Breast epithelium (tissue), 4 donors: ENCODE results near the gene SHLD2. TPM values are rescaled to one million over a fixed set of nuclear protein-coding genes. Genes with fewer than 3 reads are reported as not detected.
A peak's percentile ranks its signal among the peaks of the same experiment; 100 is the strongest.

Source experiments
- DNase-seq, 2 donors: peaks; one replicate each; pipeline ENCODE4 v3.0.0-alpha.2; 2019; ENCODE audit warnings: low spot score in 2 of 2
- H3K27ac ChIP-seq, 2 donors: fragments of 200-600 bp; sonication (generic) in 1 of 2; one replicate each; pipeline ENCODE4 v1.5.1; 2016 to 2019; ENCODE audit warnings: mild to moderate bottlenecking in 1 of 2
- H3K27me3 ChIP-seq, 2 donors: fragments of 200-600 bp; sonication (generic) in 1 of 2; one replicate each; pipeline versions ENCODE4 v1.5.1 to v1.6.0; 2017 to 2019; ENCODE audit warnings: control low read depth in 1 of 2, mild to moderate bottlenecking in 1 of 2
- H3K36me3 ChIP-seq: fragments of 200-600 bp; one replicate; pipeline ENCODE4 v1.5.1; 2019
- H3K4me1 ChIP-seq, 2 donors: fragments of 200-600 bp; sonication (generic); one replicate each; pipeline ENCODE4 v1.5.1; 2016 to 2019; ENCODE audit warnings: control low read depth in 1 of 2
- H3K4me3 ChIP-seq, 3 donors: fragments of 200-600 bp; sonication (generic); 1 replicate in 2 of 3; 2 replicates in 1 of 3; pipeline ENCODE4 v1.5.1; 2016 to 2019; ENCODE audit warnings: mild to moderate bottlenecking in 3 of 3, moderate library complexity in 2 of 3
- H3K9me3 ChIP-seq, 2 donors: fragments of 200-600 bp; sonication (generic) in 1 of 2; one replicate each; pipeline ENCODE4 v1.5.1; 2016 to 2019; ENCODE audit warnings: control low read depth in 1 of 2
- POLR2A ChIP-seq: fragments of 450-650 bp; IDR thresholded peaks from one replicate; pipeline ENCODE4 v1.6.1; 2016; ENCODE audit warnings: antibody characterized with exemption, mild to moderate bottlenecking, moderate library complexity
- POLR2AphosphoS5 ChIP-seq, 3 donors: sonication (generic); formaldehyde crosslinking; IDR thresholded peaks; one replicate each; pipeline ENCODE4 v1.6.1; 2017; ENCODE audit warnings: antibody characterized with exemption in 3 of 3
- intact Hi-C: fragments of 100-400 bp; cut with DNase I; formaldehyde crosslinking; loops from one replicate; pipeline ENCODE4 v1.15.1; 2023; ENCODE audit warnings: low total_unique reads
- total RNA-seq, 3 donors: library from RNA; depleted of rRNA; stranded (reverse); fragments of >200 nt; gene quantifications; one replicate each; pipeline ENCODE4 v1.1.0, GENCODE V29; 2016
- TF ChIP-seq, protein P1 (sequence below), 3 donors: fragments of 450-650 bp; IDR thresholded peaks; one replicate each; pipeline ENCODE4 v1.5.1; 2016 to 2017; ENCODE audit warnings: antibody characterized with exemption in 3 of 3, mild to moderate bottlenecking in 3 of 3, moderate library complexity in 3 of 3

SHLD2 gene
- total RNA-seq, 3 donors from 2014 or later: 35.1 to 36.7 (median 35.7) TPM

DNA sequence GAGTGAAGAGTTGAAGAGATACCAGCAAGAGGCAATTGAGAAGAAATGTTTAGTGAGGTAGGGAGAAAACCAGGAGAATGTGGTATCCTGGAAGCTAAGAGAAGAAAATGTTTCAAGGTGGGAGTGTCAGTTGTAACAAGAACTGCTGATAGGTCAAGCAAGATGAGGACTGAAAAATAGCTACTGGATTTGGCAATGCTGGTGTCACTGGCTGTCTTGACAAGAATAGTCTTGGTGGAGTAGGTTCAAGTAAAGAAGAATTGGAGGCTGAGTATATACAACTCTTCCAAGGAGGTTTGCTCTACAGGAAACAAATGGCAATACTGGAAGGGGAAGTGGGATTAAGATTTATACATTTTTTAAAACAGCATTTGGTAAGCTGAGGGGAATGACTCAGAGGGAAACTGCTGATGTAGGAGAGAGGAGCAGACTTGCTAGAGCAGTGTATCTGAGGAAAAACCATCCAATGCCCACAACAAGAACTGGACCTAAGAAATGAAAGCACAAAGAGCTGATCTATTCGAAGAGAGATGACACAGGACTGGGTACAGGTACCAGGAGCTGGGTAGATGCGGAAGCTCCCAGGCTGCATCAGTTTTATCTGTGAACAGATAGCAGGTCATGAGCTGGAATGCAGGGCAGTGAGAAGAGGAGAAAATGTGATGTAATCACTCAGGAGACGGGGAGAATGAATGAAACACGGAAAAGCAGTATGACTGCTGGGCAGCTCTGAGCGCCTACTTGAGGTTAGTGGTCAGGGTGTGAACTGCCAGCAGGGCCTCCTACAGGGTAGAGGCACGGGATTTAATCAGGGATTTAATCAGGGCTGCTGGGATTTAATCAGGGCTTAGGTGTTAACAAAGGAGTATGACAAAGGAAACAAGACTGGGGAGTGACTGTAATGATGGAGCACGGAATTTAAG, 40.4 kb upstream of the SHLD2 start:
- H3K9me3 ChIP-seq: no peaks in the 10 kb centered on the region
- DNase-seq: no peak
- intact Hi-C loops: no loop called here
- TF ChIP-seq POLR2A (no peak), POLR2AphosphoS5 (IDR thresholded peaks at IDR 0.05) (no peak)
- TF ChIP-seq, protein P1, sequence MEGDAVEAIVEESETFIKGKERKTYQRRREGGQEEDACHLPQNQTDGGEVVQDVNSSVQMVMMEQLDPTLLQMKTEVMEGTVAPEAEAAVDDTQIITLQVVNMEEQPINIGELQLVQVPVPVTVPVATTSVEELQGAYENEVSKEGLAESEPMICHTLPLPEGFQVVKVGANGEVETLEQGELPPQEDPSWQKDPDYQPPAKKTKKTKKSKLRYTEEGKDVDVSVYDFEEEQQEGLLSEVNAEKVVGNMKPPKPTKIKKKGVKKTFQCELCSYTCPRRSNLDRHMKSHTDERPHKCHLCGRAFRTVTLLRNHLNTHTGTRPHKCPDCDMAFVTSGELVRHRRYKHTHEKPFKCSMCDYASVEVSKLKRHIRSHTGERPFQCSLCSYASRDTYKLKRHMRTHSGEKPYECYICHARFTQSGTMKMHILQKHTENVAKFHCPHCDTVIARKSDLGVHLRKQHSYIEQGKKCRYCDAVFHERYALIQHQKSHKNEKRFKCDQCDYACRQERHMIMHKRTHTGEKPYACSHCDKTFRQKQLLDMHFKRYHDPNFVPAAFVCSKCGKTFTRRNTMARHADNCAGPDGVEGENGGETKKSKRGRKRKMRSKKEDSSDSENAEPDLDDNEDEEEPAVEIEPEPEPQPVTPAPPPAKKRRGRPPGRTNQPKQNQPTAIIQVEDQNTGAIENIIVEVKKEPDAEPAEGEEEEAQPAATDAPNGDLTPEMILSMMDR (IDR thresholded peaks at IDR 0.05): no peak
- H3K36me3 ChIP-seq: no peaks in the 10 kb centered on the region
- no peaks in the 10 kb centered on the region for H3K27me3 ChIP-seq
- peak overlapping the region; percentile 2 to 33 for H3K27ac ChIP-seq
- H3K4me1 ChIP-seq: no peaks in the 10 kb centered on the region
- no peak overlapping the region for H3K4me3 ChIP-seq

DNA sequence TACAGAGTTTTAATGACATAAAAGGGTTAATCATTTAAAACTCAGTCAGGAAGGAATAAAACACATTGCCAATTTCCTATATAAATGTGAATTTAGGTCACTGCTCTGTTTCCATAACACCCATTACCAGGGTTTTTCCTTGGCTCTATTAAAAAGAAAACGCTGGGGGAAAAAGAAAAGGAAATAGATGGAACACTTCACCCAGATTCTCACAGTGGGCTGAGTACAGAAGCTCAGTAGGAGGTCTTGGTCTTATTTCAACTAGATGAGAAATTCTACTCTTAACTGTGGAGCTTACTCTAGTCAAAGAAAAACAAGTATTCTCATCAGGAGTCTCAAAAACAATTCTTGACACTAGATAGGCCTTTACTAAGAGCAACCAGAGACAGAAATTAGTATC, 36.8 kb upstream of the SHLD2 start:
- H3K9me3 ChIP-seq: no peaks in the 10 kb centered on the region
- TF ChIP-seq, protein P1 (IDR thresholded peaks at IDR 0.05): no peak
- TF ChIP-seq POLR2AphosphoS5 (IDR thresholded peaks at IDR 0.05) (no peak), POLR2A (no peak)
- H3K27me3 ChIP-seq: no peaks in the 10 kb centered on the region
- no peaks in the 10 kb centered on the region for H3K4me1 ChIP-seq
- no peak overlapping the region for H3K4me3 ChIP-seq
- H3K27ac ChIP-seq: no peak overlapping the region
- no peak for DNase-seq
- no peaks in the 10 kb centered on the region for H3K36me3 ChIP-seq
- intact Hi-C loops: no loop called here

DNA sequence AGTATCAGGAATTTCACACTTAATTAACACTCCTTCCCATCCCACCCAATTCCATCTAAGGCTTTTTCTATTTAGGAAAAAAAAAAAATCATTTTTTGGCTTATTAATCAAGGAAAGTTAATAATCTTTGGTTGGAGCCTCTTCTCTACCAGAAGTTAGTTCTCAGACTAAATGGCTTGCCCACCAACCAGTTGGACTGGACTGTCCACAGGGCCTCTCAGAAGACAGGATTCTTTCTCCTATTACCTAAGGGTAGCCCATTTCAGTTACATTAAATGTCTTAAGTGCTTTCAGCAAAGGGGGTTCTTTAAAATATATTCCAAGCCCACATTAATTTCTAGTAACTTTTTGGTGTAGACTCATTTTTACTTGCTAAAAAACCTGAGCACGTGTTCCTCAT, 35.6 kb upstream of the SHLD2 start:
- H3K4me3 ChIP-seq: no peak overlapping the region
- intact Hi-C loops: no loop called here
- no peaks in the 10 kb centered on the region for H3K4me1 ChIP-seq
- H3K27ac ChIP-seq: no peak overlapping the region
- no peaks in the 10 kb centered on the region for H3K27me3 ChIP-seq
- no peak for TF ChIP-seq POLR2AphosphoS5 (IDR thresholded peaks at IDR 0.05)
- no peak for TF ChIP-seq POLR2A
- TF ChIP-seq, protein P1 (IDR thresholded peaks at IDR 0.05): no peak
- no peak for DNase-seq
- no peaks in the 10 kb centered on the region for H3K36me3 ChIP-seq
- H3K9me3 ChIP-seq: no peaks in the 10 kb centered on the region

DNA sequence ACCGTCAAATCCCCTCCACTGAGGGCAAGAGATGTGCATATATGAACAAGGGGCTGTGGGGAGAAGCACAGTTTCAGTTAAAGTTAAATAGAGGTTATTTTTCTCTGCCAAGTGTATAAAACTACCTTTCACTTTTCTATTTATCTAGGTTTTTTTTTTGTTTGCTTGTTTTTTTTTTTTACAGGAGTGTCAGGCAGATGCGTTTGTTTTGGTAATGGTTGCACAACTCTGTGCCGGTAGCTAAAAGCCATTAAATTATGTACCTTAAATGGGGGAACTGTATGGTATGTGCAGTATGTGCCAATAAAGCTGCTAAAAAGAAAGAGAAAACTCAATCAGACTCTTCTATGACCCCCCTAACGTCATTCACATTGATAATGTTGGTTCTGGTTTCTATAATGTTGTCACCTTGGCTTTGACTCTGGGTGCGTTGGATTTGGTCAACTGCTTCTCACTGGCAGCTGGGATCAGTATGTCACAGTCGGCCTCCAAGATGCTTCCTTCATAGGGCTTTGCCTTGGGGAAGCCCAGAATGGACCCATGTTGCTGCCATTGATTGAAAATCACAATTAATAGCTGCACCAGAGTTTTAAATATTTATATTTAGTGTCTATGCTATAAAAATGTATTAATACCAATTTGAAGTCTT, 34.6 kb upstream of the SHLD2 start:
- DNase-seq: no peak
- no peaks in the 10 kb centered on the region for H3K9me3 ChIP-seq
- intact Hi-C loops: no loop called here
- no peaks in the 10 kb centered on the region for H3K36me3 ChIP-seq
- H3K4me1 ChIP-seq: no peaks in the 10 kb centered on the region
- TF ChIP-seq, protein P1 (IDR thresholded peaks at IDR 0.05): no peak
- TF ChIP-seq POLR2AphosphoS5 (IDR thresholded peaks at IDR 0.05) (no peak), POLR2A (no peak)
- H3K27me3 ChIP-seq: no peaks in the 10 kb centered on the region
- no peak overlapping the region for H3K27ac ChIP-seq
- H3K4me3 ChIP-seq: no peak overlapping the region

DNA sequence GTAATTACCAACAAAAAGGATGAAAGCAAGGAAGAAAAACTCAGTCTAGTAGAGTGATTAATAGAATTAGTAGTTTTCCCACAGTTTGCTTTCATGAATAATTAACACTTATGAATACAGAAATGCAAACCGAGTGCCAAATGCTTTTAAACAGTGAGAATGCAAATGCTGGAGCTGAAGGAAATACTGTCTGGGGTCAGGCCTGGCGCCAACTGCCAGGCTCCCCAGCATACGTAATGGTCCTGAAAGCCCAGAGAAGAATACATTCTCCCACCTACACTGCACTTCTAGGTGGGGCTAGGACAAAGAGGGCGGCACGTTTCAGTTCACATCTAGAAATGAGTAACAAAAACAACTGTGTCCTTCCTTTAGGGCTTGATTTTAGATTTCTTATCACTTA, 30.4 kb upstream of the SHLD2 start:
- TF ChIP-seq POLR2AphosphoS5 (IDR thresholded peaks at IDR 0.05) (no peak), POLR2A (no peak)
- TF ChIP-seq, protein P1 (IDR thresholded peaks at IDR 0.05): no peak
- no peak for DNase-seq
- intact Hi-C loops: no loop called here
- Histone ChIP-seq H3K36me3 (no peaks in the 10 kb centered on the region), H3K4me3 (no peak overlapping the region), H3K4me1 (no peaks in the 10 kb centered on the region), H3K27ac (no peak overlapping the region), H3K9me3 (no peaks in the 10 kb centered on the region), H3K27me3 (no peaks in the 10 kb centered on the region)
